IMR-90 (cell line): ENCODE results near the gene SDCCAG8. TPM values are rescaled to one million over a fixed set of nuclear protein-coding genes. Genes with fewer than 3 reads are reported as not detected.

Experiments used
- ATAC-seq: fragments of 200-7000 bp; cut with Tn5 transposase; 2 replicates; pipeline ENCODE4 v1.9.1; 2020; ENCODE audit warnings: low read depth, mild to moderate bottlenecking, moderate library complexity
- BruUV-seq: library from RNA; stranded (reverse); fragments of 400-500 nt; replicated peaks from 2 replicates; lab custom pipeline; 2021; lab: Mats Ljungman, UMichigan
- CTCF ChIA-PET: fragments of 300-600 bp; formaldehyde crosslinking; extraction: SDS; loops from one replicate; lab custom pipeline; 2021; ENCODE audit warnings: antibody characterized with exemption; lab: Yijun Ruan, JAX
- POLR2A ChIA-PET: fragments of 300-600 bp; sonication (Branson Sonifier 250); formaldehyde crosslinking; loops from one replicate; lab custom pipeline; 2022; ENCODE audit warnings: antibody characterized with exemption; ENCODE audit not compliant: unreplicated experiment; lab: Charles Lee
- DNase-seq: peaks from one replicate; pipeline ENCODE4 v3.0.0; 2013
- H2AFZ ChIP-seq: replicated peaks from 2 replicates; pipeline ENCODE3; 2013; ENCODE audit warnings: low read length, mild to moderate bottlenecking; ENCODE audit not compliant: poor library complexity
- H2AK5ac ChIP-seq: 2 replicates; pipeline ENCODE4 v1.6.1; 2013; ENCODE audit warnings: low read depth, low read length, inconsistent platforms
- H2AK9ac ChIP-seq: replicated peaks from 2 replicates; pipeline ENCODE3; 2013; ENCODE audit warnings: mild to moderate bottlenecking, low read depth, low read length, moderate library complexity; ENCODE audit not compliant: poor library complexity
- H2BK120ac ChIP-seq: 2 replicates; pipeline ENCODE4 v1.6.1; 2013; ENCODE audit warnings: low read depth, low read length, inconsistent platforms
- H2BK15ac ChIP-seq: 3 replicates; pipeline ENCODE4 v1.6.1; 2013; ENCODE audit warnings: low read depth, low read length, inconsistent platforms
- H2BK20ac ChIP-seq: 2 replicates; pipeline ENCODE4 v1.6.1; 2013; ENCODE audit warnings: low read depth, mild to moderate bottlenecking, inconsistent platforms, low read length, moderate library complexity
- H2BK5ac ChIP-seq: 2 replicates; pipeline ENCODE4 v1.6.1; 2013; ENCODE audit warnings: mild to moderate bottlenecking, low read depth, low read length, inconsistent platforms; ENCODE audit not compliant: poor library complexity, severe bottlenecking
- H3K14ac ChIP-seq: replicated peaks from 2 replicates; pipeline ENCODE4 v1.6.1; 2013; ENCODE audit warnings: low read depth, low read length, inconsistent platforms
- H3K18ac ChIP-seq: 2 replicates; pipeline ENCODE4 v1.6.1; 2013; ENCODE audit warnings: low read depth, low read length, control low read depth
- H3K23ac ChIP-seq: 2 replicates; pipeline ENCODE4 v1.6.1; 2013; ENCODE audit warnings: low read depth, low read length, inconsistent platforms
- H3K27ac ChIP-seq: 2 replicates; pipeline ENCODE4 v1.5.1; 2013; ENCODE audit warnings: mild to moderate bottlenecking, control low read depth, low read length; ENCODE audit not compliant: insufficient read depth
- H3K27me3 ChIP-seq: 2 replicates; pipeline ENCODE4 v1.6.1; 2013; ENCODE audit warnings: low read length; ENCODE audit not compliant: control insufficient read depth, insufficient read depth
- H3K36me3 ChIP-seq: 2 replicates; pipeline ENCODE4 v1.6.1; 2013; ENCODE audit warnings: low read length, mixed read lengths; ENCODE audit not compliant: control insufficient read depth, insufficient read depth
- H3K4ac ChIP-seq: 2 replicates; pipeline ENCODE4 v1.6.1; 2013; ENCODE audit warnings: low read depth, low read length, inconsistent platforms
- H3K4me1 ChIP-seq: 2 replicates; pipeline ENCODE4 v1.6.1; 2013; ENCODE audit warnings: low read length, mixed read lengths; ENCODE audit not compliant: control insufficient read depth, insufficient read depth
- H3K4me2 ChIP-seq: 2 replicates; pipeline ENCODE4 v1.6.1; 2013; ENCODE audit warnings: low read depth, mild to moderate bottlenecking, control low read depth, low read length, moderate library complexity
- H3K4me3 ChIP-seq: 2 replicates; pipeline ENCODE4 v1.5.1; 2013; ENCODE audit warnings: low read depth, mild to moderate bottlenecking, control low read depth, low read length, moderate library complexity; ENCODE audit not compliant: insufficient read depth
- H3K56ac ChIP-seq: 2 replicates; pipeline ENCODE4 v1.6.1; 2013; ENCODE audit warnings: low read length, inconsistent platforms; ENCODE audit not compliant: insufficient read depth; ENCODE audit errors: extremely low read depth
- H3K79me1 ChIP-seq, 2 experiments: 2 replicates each; pipeline ENCODE4 v1.6.1; 2013; ENCODE audit warnings: low read length in 2 of 2, inconsistent platforms in 1 of 2, low read depth in 1 of 2
- H3K9ac ChIP-seq: 2 replicates; pipeline ENCODE4 v1.6.1; 2013; ENCODE audit warnings: low read depth, low read length, control low read depth
- H3K9me1 ChIP-seq: 2 replicates; pipeline ENCODE4 v1.6.1; 2013; ENCODE audit warnings: low read length, inconsistent platforms; ENCODE audit not compliant: insufficient read depth
- H3K9me3 ChIP-seq: 2 replicates; pipeline ENCODE4 v1.6.1; 2013; ENCODE audit warnings: low read length; ENCODE audit not compliant: control insufficient read depth, insufficient read depth
- H4K20me1 ChIP-seq: 2 replicates; pipeline ENCODE4 v1.6.1; 2013; ENCODE audit warnings: low read length, inconsistent platforms; ENCODE audit not compliant: insufficient read depth
- H4K5ac ChIP-seq: 2 replicates; pipeline ENCODE4 v1.6.1; 2013; ENCODE audit warnings: mild to moderate bottlenecking, low read depth, low read length, control low read depth
- H4K8ac ChIP-seq, 2 experiments: 2 replicates each; pipeline ENCODE4 v1.6.1; 2013; ENCODE audit warnings: low read depth in 2 of 2, low read length in 2 of 2, control low read depth in 1 of 2, inconsistent platforms in 1 of 2
- H4K91ac ChIP-seq: 2 replicates; pipeline ENCODE4 v1.6.1; 2013; ENCODE audit warnings: low read depth, low read length, inconsistent platforms; ENCODE audit not compliant: insufficient read depth
- BHLHE40 ChIP-seq: fragments of 150-350 bp; IDR thresholded peaks from 2 replicates; pipeline ENCODE4 v1.6.1; 2016; ENCODE audit warnings: mild to moderate bottlenecking, low read depth, low read length
- CEBPB ChIP-seq: IDR thresholded peaks from 2 replicates; pipeline ENCODE4 v1.6.1; 2012; ENCODE audit warnings: low read depth, low read length, improper control_type of control experiment
- CHD1 ChIP-seq: IDR thresholded peaks from 2 replicates; pipeline ENCODE4 v1.6.1; 2012; ENCODE audit warnings: low read depth, low read length, improper control_type of control experiment
- CTCF ChIP-seq: conservative IDR thresholded peaks from 2 replicates; pipeline ENCODE4 v1.5.1; 2012; ENCODE audit warnings: mild to moderate bottlenecking, low read depth, low read length, improper control_type of control experiment
- ELK1 ChIP-seq: fragments of 150-350 bp; IDR thresholded peaks from 2 replicates; pipeline ENCODE4 v1.6.1; 2016; ENCODE audit warnings: low read depth, mild to moderate bottlenecking, low read length, moderate library complexity, borderline replicate concordance
- FOS ChIP-seq: fragments of 150-350 bp; IDR thresholded peaks from 2 replicates; pipeline ENCODE4 v1.6.1; 2016; ENCODE audit warnings: low read depth, low read length
- MAFK ChIP-seq: IDR thresholded peaks from 2 replicates; pipeline ENCODE4 v1.6.1; 2012; ENCODE audit warnings: low read depth, low read length, improper control_type of control experiment
- MAZ ChIP-seq: IDR thresholded peaks from 2 replicates; pipeline ENCODE4 v1.6.1; 2012; ENCODE audit warnings: low read depth, mild to moderate bottlenecking, low read length, improper control_type of control experiment, moderate library complexity, borderline replicate concordance
- MXI1 ChIP-seq: IDR thresholded peaks from 2 replicates; pipeline ENCODE4 v1.6.1; 2012; ENCODE audit warnings: low read depth, mild to moderate bottlenecking, low read length, moderate library complexity, borderline replicate concordance
- NFE2L2 ChIP-seq: fragments of 150-350 bp; IDR thresholded peaks from 2 replicates; pipeline ENCODE4 v1.6.1; 2016; ENCODE audit warnings: low read depth, mild to moderate bottlenecking, low read length
- POLR2A ChIP-seq: IDR thresholded peaks from 2 replicates; pipeline ENCODE4 v1.6.1; 2012; ENCODE audit warnings: mild to moderate bottlenecking, low read depth, low read length
- RAD21 ChIP-seq: IDR thresholded peaks from 2 replicates; pipeline ENCODE4 v1.6.1; 2012; ENCODE audit warnings: low read length, improper control_type of control experiment
- RCOR1 ChIP-seq: IDR thresholded peaks from 2 replicates; pipeline ENCODE4 v1.6.1; 2012; ENCODE audit warnings: mild to moderate bottlenecking, low read length, improper control_type of control experiment; ENCODE audit not compliant: insufficient replicate concordance
- RFX5 ChIP-seq: IDR thresholded peaks from 2 replicates; pipeline ENCODE4 v1.8.0; 2012; ENCODE audit warnings: low read depth, mild to moderate bottlenecking, low read length, moderate library complexity
- SMC3 ChIP-seq: fragments of 150-350 bp; IDR thresholded peaks from 2 replicates; pipeline ENCODE4 v1.6.1; 2016; ENCODE audit warnings: low read depth, mild to moderate bottlenecking, antibody characterized with exemption, low read length, moderate library complexity
- USF2 ChIP-seq: fragments of 150-350 bp; IDR thresholded peaks from 2 replicates; pipeline ENCODE4 v1.6.1; 2017; ENCODE audit warnings: mild to moderate bottlenecking, antibody characterized with exemption, low read length, low read depth
- WGBS, 2 experiments: methylation state at CpG; one replicate each; pipeline versions ENCODE4 v1.1.5 to v1.1.7; 2013; ENCODE audit warnings: missing lambda C conversion rate in 2 of 2; ENCODE audit not compliant: insufficient read length in 1 of 2; ENCODE audit errors: extremely low coverage in 2 of 2; 5-methylcytosine and 5-hydroxymethylcytosine counted together
- dilution Hi-C: fragments of 300-500 bp; cut with HindIII; formaldehyde crosslinking; loops from one replicate; pipeline ENCODE4 v1.14.3; 2018; ENCODE audit warnings: low sequenced_read_pairs; ENCODE audit not compliant: unreplicated experiment
- in situ Hi-C: fragments of 300-500 bp; cut with MboI; formaldehyde crosslinking; loops from 3 replicates; pipeline ENCODE4 v1.14.3; 2019; ENCODE audit warnings: low sequenced_read_pairs, inconsistent platforms, mixed read lengths
- intact Hi-C: fragments of 100-400 bp; cut with micrococcal nuclease; formaldehyde crosslinking; loops from 2 replicates; pipeline ENCODE4 v1.10.0; 2022
- polyA plus RNA-seq, 3 experiments: library from polyadenylated mRNA; depleted of rRNA; stranded (reverse); fragments of >200 nt; gene quantifications; 2 replicates each; pipeline ENCODE4 v1.2.3, GENCODE V29; 2012; ENCODE audit warnings: low replicate concordance in 1 of 3
- total RNA-seq: library from RNA; depleted of rRNA; stranded (reverse); fragments of >200 nt; gene quantifications from 2 replicates; pipeline ENCODE4 v1.2.3, GENCODE V29; 2012

SDCCAG8 gene
- total and polyA plus RNA-seq, 2 of the 4 experiments (the other 2 are of a cell fraction), result 25.2 to 46.8 TPM

DNA sequence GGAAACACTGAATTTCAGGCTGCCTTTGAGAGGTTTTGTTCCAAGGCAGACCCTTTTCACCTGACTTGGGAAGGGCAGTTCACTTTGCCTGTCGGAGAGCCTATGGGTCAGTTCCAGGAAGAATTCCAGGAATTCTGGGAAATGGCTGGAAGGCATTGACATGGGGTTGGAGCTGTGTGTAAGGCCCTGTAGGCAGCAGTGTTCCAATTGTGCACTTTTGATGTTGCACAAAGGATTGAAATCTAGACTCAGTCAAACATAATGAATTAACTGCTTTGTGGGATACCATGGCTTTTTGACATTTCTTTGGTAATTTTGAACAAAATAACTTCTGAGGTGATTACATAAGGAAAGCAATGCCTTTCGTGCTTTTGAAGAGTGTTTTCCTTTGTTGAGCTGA lies 184.6 kb downstream of the SDCCAG8 start:
- Histone ChIP-seq H3K79me1 (peaks cover 0 to 3% of the 10 kb centered on the region in 2 experiments; a peak in 2 of 4 replicates), H3K9me1 (no peaks in the 10 kb centered on the region), H4K5ac (no peak overlapping the region), H2BK120ac (no peak overlapping the region), H2AK5ac (no peak overlapping the region), H3K4me1 (peaks cover 2% of the 10 kb centered on the region), H3K9ac (no peak overlapping the region), H3K9me3 (no peaks in the 10 kb centered on the region), H4K20me1 (no peaks in the 10 kb centered on the region), H4K91ac (no peak overlapping the region), H2BK5ac (no peak overlapping the region), H3K27me3 (no peaks in the 10 kb centered on the region), H3K36me3 (no peaks in the 10 kb centered on the region), H3K23ac (no peak overlapping the region), H2AFZ (no peak overlapping the region), H3K4ac (no peak overlapping the region), H2AK9ac (no peak overlapping the region), H3K18ac (no peak overlapping the region), H3K27ac (no peak overlapping the region), H3K4me2 (no peak overlapping the region), H2BK15ac (no peak overlapping the region), H2BK20ac (no peak overlapping the region), H3K56ac (no peak overlapping the region), H3K4me3 (no peak overlapping the region), H4K8ac (no peak overlapping the region), H3K14ac (no peak overlapping the region)
- ChIA-PET CTCF (no interaction called here), POLR2A (no interaction called here)
- intact Hi-C loops (no loop called here), dilution Hi-C loops (no loop called here), in situ Hi-C loops (no loop called here)
- no peak for ATAC-seq
- TF ChIP-seq CHD1, result no peak
- TF ChIP-seq MXI1, result no peak
- no peak for TF ChIP-seq RCOR1
- TF ChIP-seq USF2, result no peak
- no peak for TF ChIP-seq SMC3
- TF ChIP-seq CEBPB, result no peak
- TF ChIP-seq NFE2L2, result no peak
- TF ChIP-seq MAZ, result no peak
- no peak for TF ChIP-seq FOS
- TF ChIP-seq RAD21, result no peak
- TF ChIP-seq MAFK, result no peak
- no peak for TF ChIP-seq RFX5
- no peak for TF ChIP-seq POLR2A
- no peak for TF ChIP-seq BHLHE40
- no peak for TF ChIP-seq CTCF
- TF ChIP-seq ELK1, result no peak
- no TSS peak for BruUV-seq
- no peak for DNase-seq
- WGBS, 2 experiments, result 13% methylated on average over 1 of the region's 2 CpGs; no CpG with 5 or more reads in 1 of the 2 experiments
